Measurements from ENCODE around the gene NFAM1.

- TF ChIP-seq EZH2 (IDR thresholded peaks at IDR 0.05; ENCODE audit: borderline replicate concordance, low read depth, low read length, poor library complexity, severe bottlenecking) (no peak), CTCF (conservative IDR thresholded peaks at IDR 0.05; ENCODE audit: low read depth, low read length) (no peak)
Observed at GRCh38 chr22:42410708-42411107, 21.5 kb downstream of the NFAM1 start.

All from A673 (cell line).